GM10847 (cell line): Measurements from ENCODE around the gene C3orf22.

Source experiments
- POLR2A ChIP-seq: IDR thresholded peaks from 2 replicates; pipeline ENCODE4 v1.6.1; 2011; ENCODE audit not compliant: insufficient read length; ENCODE audit errors: extremely low read depth

Gene C3orf22

GRCh38 chr3:126516152-126516935, 42.4 kb downstream of the C3orf22 start:
- no peak for TF ChIP-seq POLR2A

- no peak for TF ChIP-seq POLR2A
Measured at GRCh38 chr3:126515066-126515706, 43.5 kb downstream of the C3orf22 start.

GRCh38 chr3:126514161-126514560, 44.6 kb downstream of the C3orf22 start:
- TF ChIP-seq POLR2A, result no peak

- TF ChIP-seq POLR2A, result no peak
Measured at GRCh38 chr3:126512916-126513650, 45.6 kb downstream of the C3orf22 start.

GRCh38 chr3:126512026-126512425, 46.7 kb downstream of the C3orf22 start:
- no peak for TF ChIP-seq POLR2A

- no peak for TF ChIP-seq POLR2A
Measured at GRCh38 chr3:126511291-126511690, 47.4 kb downstream of the C3orf22 start.

GRCh38 chr3:126510308-126510910, 48.3 kb downstream of the C3orf22 start:
- TF ChIP-seq POLR2A, result no peak

- no peak for TF ChIP-seq POLR2A
Measured at GRCh38 chr3:126509597-126510307, 49.0 kb downstream of the C3orf22 start.

GRCh38 chr3:126508564-126508964, 50.2 kb downstream of the C3orf22 start:
- no peak for TF ChIP-seq POLR2A

GRCh38 chr3:126507886-126508285, 50.8 kb downstream of the C3orf22 start:
- no peak for TF ChIP-seq POLR2A

GRCh38 chr3:126503701-126504100, 55.0 kb downstream of the C3orf22 start:
- TF ChIP-seq POLR2A, result no peak

- no peak for TF ChIP-seq POLR2A
Measured at GRCh38 chr3:126502656-126503055, 56.1 kb downstream of the C3orf22 start.

GRCh38 chr3:126501736-126502135, 57.0 kb downstream of the C3orf22 start:
- TF ChIP-seq POLR2A, result no peak

- TF ChIP-seq POLR2A, result no peak
Measured at GRCh38 chr3:126501054-126501453, 57.7 kb downstream of the C3orf22 start.

GRCh38 chr3:126500016-126500415, 58.7 kb downstream of the C3orf22 start:
- TF ChIP-seq POLR2A, result no peak
